ENCODE measurements around the gene ZKSCAN3.

The ZKSCAN3 gene

GRCh38 chr6:28410767-28411166, 61.0 kb downstream of the ZKSCAN3 start:
- no peaks in the 10 kb centered on the region for H3K79me2 ChIP-seq
- no peaks in the 10 kb centered on the region for H3K4me1 ChIP-seq
- no peaks in the 10 kb centered on the region for H3K36me3 ChIP-seq (ENCODE audit: control insufficient read depth, insufficient read depth, low read length)
- H3K4me2 ChIP-seq (ENCODE audit: low read length), result no peak overlapping the region
- no peak overlapping the region for H2AFZ ChIP-seq
- H3K9ac ChIP-seq, result no peak overlapping the region
- TF ChIP-seq, protein P1, sequence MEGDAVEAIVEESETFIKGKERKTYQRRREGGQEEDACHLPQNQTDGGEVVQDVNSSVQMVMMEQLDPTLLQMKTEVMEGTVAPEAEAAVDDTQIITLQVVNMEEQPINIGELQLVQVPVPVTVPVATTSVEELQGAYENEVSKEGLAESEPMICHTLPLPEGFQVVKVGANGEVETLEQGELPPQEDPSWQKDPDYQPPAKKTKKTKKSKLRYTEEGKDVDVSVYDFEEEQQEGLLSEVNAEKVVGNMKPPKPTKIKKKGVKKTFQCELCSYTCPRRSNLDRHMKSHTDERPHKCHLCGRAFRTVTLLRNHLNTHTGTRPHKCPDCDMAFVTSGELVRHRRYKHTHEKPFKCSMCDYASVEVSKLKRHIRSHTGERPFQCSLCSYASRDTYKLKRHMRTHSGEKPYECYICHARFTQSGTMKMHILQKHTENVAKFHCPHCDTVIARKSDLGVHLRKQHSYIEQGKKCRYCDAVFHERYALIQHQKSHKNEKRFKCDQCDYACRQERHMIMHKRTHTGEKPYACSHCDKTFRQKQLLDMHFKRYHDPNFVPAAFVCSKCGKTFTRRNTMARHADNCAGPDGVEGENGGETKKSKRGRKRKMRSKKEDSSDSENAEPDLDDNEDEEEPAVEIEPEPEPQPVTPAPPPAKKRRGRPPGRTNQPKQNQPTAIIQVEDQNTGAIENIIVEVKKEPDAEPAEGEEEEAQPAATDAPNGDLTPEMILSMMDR (IDR thresholded peaks at IDR 0.05), result no peak
- H3K27me3 ChIP-seq (ENCODE audit: control insufficient read depth, insufficient read depth, low read length), result no peaks in the 10 kb centered on the region
- H3K27ac ChIP-seq, result no peak overlapping the region
- no peak overlapping the region for H3K4me3 ChIP-seq (ENCODE audit: low read depth, low read length)
- H3K9me3 ChIP-seq (ENCODE audit: control insufficient read depth, low read length), result no peaks in the 10 kb centered on the region

DNA sequence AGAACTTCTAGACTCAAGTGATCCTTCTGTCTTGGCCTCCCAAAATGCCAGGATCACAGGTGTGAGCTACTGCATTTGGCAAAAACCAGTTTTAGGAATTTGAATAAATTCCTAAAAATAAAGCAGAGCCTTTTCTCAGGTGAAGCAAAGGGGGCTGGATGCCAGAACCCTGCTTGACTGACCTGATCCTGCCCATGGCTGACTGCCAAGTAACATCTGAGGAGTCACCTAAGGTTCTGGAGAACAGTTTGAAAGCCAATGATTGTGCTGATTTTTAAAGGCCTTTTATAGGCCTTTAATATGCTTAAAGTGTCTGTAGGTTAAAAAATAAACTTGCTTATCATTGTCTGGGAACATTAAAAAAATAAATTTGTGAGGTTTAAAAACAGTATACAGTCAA, 63.9 kb downstream of the ZKSCAN3 start:
- TF ChIP-seq, protein P1 (IDR thresholded peaks at IDR 0.05), result no peak
- Histone ChIP-seq H3K27me3 (ENCODE audit: control insufficient read depth, insufficient read depth, low read length) (no peaks in the 10 kb centered on the region), H3K9me3 (ENCODE audit: control insufficient read depth, low read length) (no peaks in the 10 kb centered on the region), H3K4me2 (ENCODE audit: low read length) (no peak overlapping the region), H3K9ac (no peak overlapping the region), H3K4me3 (ENCODE audit: low read depth, low read length) (no peak overlapping the region), H2AFZ (no peak overlapping the region), H3K27ac (no peak overlapping the region), H3K79me2 (no peaks in the 10 kb centered on the region), H3K4me1 (no peaks in the 10 kb centered on the region), H3K36me3 (ENCODE audit: control insufficient read depth, insufficient read depth, low read length) (no peaks in the 10 kb centered on the region)

Data from parathyroid adenoma (tissue), 2 donors.